OCI-LY7 (cell line): ENCODE measurements around the gene CBX2. TPM values are rescaled to one million over a fixed set of nuclear protein-coding genes. Genes with fewer than 3 reads are reported as not detected.

Source experiments
- BruUV-seq: library from RNA; stranded (reverse); fragments of 400-500 nt; replicated peaks from 2 replicates; lab custom pipeline; 2021; lab: Mats Ljungman, UMichigan
- CTCF ChIA-PET: fragments of 300-600 bp; sonication (Branson Sonifier 250); formaldehyde crosslinking; loops from one replicate; lab custom pipeline; 2022; ENCODE audit warnings: antibody characterized with exemption; ENCODE audit not compliant: unreplicated experiment; lab: Charles Lee
- POLR2A ChIA-PET: fragments of 300-600 bp; sonication (Branson Sonifier 250); formaldehyde crosslinking; loops from one replicate; lab custom pipeline; 2022; ENCODE audit warnings: antibody characterized with exemption; lab: Charles Lee
- DNase-seq: peaks from one replicate; pipeline ENCODE4 v3.0.0-alpha.2; 2015; ENCODE audit warnings: low spot score
- H2AFZ ChIP-seq: fragments of 200-600 bp; sonication (generic), shearing (Covaris generic); 2 replicates; pipeline ENCODE4 v1.6.1; 2014; ENCODE audit warnings: mild to moderate bottlenecking, antibody characterized with exemption, low read length, moderate library complexity
- H3K27ac ChIP-seq: fragments of 200-600 bp; sonication (generic); 2 replicates; pipeline ENCODE4 v1.5.1; 2014; ENCODE audit warnings: mixed run types, low read depth, mild to moderate bottlenecking, moderate library complexity, low read length, inconsistent platforms; ENCODE audit not compliant: poor library complexity, severe bottlenecking
- H3K36me3 ChIP-seq: fragments of 200-600 bp; sonication (generic); 2 replicates; pipeline ENCODE4 v1.6.1; 2014; ENCODE audit warnings: mild to moderate bottlenecking, antibody characterized with exemption, low read length, moderate library complexity, mixed read lengths; ENCODE audit not compliant: insufficient read depth
- H3K4me1 ChIP-seq: fragments of 200-600 bp; sonication (generic); 2 replicates; pipeline ENCODE4 v1.5.1; 2014; ENCODE audit warnings: mild to moderate bottlenecking, low read length; ENCODE audit not compliant: insufficient read depth, poor library complexity, severe bottlenecking
- H3K4me2 ChIP-seq: fragments of 200-600 bp; sonication (generic); 2 replicates; pipeline ENCODE4 v1.6.1; 2014; ENCODE audit warnings: mild to moderate bottlenecking, low read length
- H3K4me3 ChIP-seq: fragments of 200-600 bp; sonication (generic); 2 replicates; pipeline ENCODE4 v1.5.1; 2014; ENCODE audit warnings: mild to moderate bottlenecking, low read depth, low read length; ENCODE audit not compliant: poor library complexity, severe bottlenecking
- H3K79me2 ChIP-seq: fragments of 200-600 bp; sonication (generic); 2 replicates; pipeline ENCODE4 v1.6.1; 2016; ENCODE audit warnings: low read depth, mild to moderate bottlenecking, low read length, moderate library complexity, mixed read lengths; ENCODE audit not compliant: insufficient read depth
- H3K9me2 ChIP-seq: fragments of 200-600 bp; sonication (generic); 2 replicates; pipeline ENCODE4 v1.6.1; 2016; ENCODE audit warnings: mild to moderate bottlenecking, low read length, mixed read lengths; ENCODE audit not compliant: insufficient read depth
- H3K9me3 ChIP-seq: fragments of 200-600 bp; sonication (generic); 2 replicates; pipeline ENCODE4 v1.6.1; 2014; ENCODE audit warnings: mild to moderate bottlenecking, mixed run types, low read length, mixed read lengths
- H4K20me1 ChIP-seq: fragments of 200-600 bp; sonication (generic); 2 replicates; pipeline ENCODE4 v1.6.1; 2014; ENCODE audit warnings: mild to moderate bottlenecking, antibody characterized with exemption, low read length, moderate library complexity, mixed read lengths; ENCODE audit not compliant: insufficient read depth
- EZH2phosphoT487 ChIP-seq: fragments of 200-600 bp; sonication (generic); IDR thresholded peaks from 2 replicates; pipeline ENCODE4 v1.6.1; 2018; ENCODE audit warnings: low read depth, borderline replicate concordance, mild to moderate bottlenecking, mixed run types, antibody characterized with exemption, low read length, moderate library complexity, mixed read lengths
- intact Hi-C: fragments of 100-400 bp; cut with micrococcal nuclease; formaldehyde crosslinking; loops from one replicate; pipeline ENCODE4 v1.10.0; 2022; ENCODE audit not compliant: unreplicated experiment
- total RNA-seq, 2 experiments: library from RNA; depleted of rRNA in 1 of 2; stranded (reverse); fragments of >200 nt in 1 of 2; shearing (Covaris generic) in 1 of 2; gene quantifications; 2 replicates each; pipeline ENCODE4 v1.2.3, GENCODE V29; 2014 to 2022
- TF ChIP-seq, protein P1 (sequence below): fragments of 200-600 bp; sonication (generic); conservative IDR thresholded peaks from 2 replicates; pipeline ENCODE4 v1.5.1; 2014; ENCODE audit warnings: mild to moderate bottlenecking, antibody characterized with exemption, low read length, moderate library complexity, mixed read lengths

The CBX2 gene
- total RNA-seq, 2 experiments from 2014 or later, result 27.9 to 29.9 TPM

DNA sequence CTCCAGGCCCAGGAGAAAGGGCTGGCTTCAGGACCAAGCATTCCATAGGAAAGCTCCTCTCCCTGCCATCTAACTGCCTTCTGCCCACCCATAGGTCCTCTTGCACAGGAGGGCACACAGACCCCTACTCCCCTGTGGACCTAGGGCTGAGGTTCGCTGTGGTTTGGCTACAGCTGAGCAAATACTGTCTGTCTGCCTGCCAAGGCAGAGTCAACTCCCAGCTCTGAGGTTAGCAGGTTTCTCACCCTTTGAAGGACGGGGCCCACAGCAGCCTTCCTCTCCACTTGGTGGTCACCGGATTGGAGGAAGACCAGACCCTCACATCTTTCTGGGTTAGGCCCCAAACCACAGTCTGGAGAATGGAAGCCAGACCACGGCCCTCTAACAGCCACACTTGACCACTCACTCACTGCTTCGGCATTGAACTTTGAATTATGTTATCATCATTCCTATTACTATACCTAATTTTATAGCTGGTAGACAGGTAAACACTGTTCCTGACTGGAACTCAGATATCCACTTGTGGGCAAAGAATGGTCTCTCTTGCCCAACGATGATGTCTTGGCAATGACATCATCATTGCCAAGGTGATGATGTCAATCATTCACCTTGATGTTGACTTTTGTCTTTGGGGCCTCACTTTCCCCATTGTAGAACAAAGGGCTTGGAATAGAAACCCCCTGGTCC, 47.1 kb downstream of the CBX2 start:
- POLR2A ChIA-PET, result no interaction called here

DNA sequence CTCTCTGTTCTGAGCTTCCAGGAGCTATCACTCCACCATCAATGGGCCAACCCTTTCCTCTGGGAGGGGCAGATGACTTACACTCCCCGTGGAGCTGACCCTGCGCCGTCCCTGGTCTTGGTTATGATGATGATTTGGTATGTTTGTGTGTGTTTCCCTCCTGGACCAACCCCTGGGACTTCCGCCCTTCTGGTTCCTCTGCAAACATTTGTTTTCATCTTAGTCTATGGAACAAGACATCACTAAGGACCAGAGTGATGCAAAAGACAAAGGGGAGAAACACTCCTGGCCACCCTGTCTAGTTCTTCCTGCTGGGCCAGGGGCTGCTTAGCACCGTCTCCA, 47.6 kb downstream of the CBX2 start:
- ChIA-PET CTCF (no interaction called here), POLR2A (no interaction called here)
- no peak overlapping the region for H3K4me3 ChIP-seq
- no peaks in the 10 kb centered on the region for H3K79me2 ChIP-seq
- H4K20me1 ChIP-seq, result no peaks in the 10 kb centered on the region
- H3K9me3 ChIP-seq, result no peaks in the 10 kb centered on the region
- H2AFZ ChIP-seq, result no peak overlapping the region
- no peak overlapping the region for H3K4me2 ChIP-seq
- TF ChIP-seq EZH2phosphoT487, result no peak
- H3K9me2 ChIP-seq, result no peaks in the 10 kb centered on the region
- no peaks in the 10 kb centered on the region for H3K36me3 ChIP-seq
- peaks cover 16% of the 10 kb centered on the region for H3K4me1 ChIP-seq
- DNase-seq, result no peak
- intact Hi-C loops, result no loop called here
- BruUV-seq, result no TSS peak
- no peak overlapping the region for H3K27ac ChIP-seq

More for the DNA sequence above, 47.1 kb downstream of the CBX2 start:
- Histone ChIP-seq H4K20me1 (no peaks in the 10 kb centered on the region), H3K9me3 (no peaks in the 10 kb centered on the region), H3K4me2 (no peak overlapping the region), H3K4me1 (peaks cover 16% of the 10 kb centered on the region), H3K9me2 (no peaks in the 10 kb centered on the region), H3K27ac (no peak overlapping the region), H3K79me2 (no peaks in the 10 kb centered on the region), H3K36me3 (no peaks in the 10 kb centered on the region), H2AFZ (no peak overlapping the region), H3K4me3 (no peak overlapping the region)
- TF ChIP-seq, protein P1, sequence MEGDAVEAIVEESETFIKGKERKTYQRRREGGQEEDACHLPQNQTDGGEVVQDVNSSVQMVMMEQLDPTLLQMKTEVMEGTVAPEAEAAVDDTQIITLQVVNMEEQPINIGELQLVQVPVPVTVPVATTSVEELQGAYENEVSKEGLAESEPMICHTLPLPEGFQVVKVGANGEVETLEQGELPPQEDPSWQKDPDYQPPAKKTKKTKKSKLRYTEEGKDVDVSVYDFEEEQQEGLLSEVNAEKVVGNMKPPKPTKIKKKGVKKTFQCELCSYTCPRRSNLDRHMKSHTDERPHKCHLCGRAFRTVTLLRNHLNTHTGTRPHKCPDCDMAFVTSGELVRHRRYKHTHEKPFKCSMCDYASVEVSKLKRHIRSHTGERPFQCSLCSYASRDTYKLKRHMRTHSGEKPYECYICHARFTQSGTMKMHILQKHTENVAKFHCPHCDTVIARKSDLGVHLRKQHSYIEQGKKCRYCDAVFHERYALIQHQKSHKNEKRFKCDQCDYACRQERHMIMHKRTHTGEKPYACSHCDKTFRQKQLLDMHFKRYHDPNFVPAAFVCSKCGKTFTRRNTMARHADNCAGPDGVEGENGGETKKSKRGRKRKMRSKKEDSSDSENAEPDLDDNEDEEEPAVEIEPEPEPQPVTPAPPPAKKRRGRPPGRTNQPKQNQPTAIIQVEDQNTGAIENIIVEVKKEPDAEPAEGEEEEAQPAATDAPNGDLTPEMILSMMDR, result no peak
- TF ChIP-seq EZH2phosphoT487, result no peak
- CTCF ChIA-PET, result no interaction called here
- BruUV-seq, result no TSS peak
- DNase-seq, result no peak
- intact Hi-C loops, result no loop called here

DNA sequence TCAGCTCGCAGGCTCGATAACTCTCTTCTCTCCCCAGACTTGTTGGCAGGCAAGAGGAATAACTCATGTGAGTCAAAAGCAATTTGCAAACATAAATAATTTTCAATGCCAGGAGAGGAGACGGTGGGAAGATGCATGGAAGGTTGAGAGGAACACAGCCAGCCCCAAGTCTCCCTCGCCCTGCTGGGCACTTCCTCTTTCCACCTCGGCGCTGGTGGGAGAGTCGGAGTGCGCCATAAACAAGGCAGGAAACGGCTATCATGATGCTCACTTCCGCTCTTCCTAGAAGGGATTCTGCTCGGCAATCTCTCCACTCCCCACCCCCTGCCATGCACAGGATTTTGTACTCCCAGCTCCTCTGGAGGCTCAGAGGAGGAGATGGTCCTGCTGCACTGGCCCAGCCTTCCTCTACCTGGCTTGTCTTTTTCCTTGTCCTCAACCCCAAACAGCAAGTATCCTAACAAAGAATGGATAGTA, 48.3 kb downstream of the CBX2 start:
- Histone ChIP-seq H3K27ac (no peak overlapping the region), H3K4me2 (no peak overlapping the region), H2AFZ (no peak overlapping the region), H3K36me3 (no peaks in the 10 kb centered on the region), H3K9me3 (no peaks in the 10 kb centered on the region), H3K4me3 (no peak overlapping the region), H3K4me1 (peaks cover 16% of the 10 kb centered on the region), H3K79me2 (no peaks in the 10 kb centered on the region), H4K20me1 (no peaks in the 10 kb centered on the region), H3K9me2 (no peaks in the 10 kb centered on the region)
- CTCF ChIA-PET, result no interaction called here
- BruUV-seq, result no TSS peak
- POLR2A ChIA-PET, result no interaction called here
- peak; percentile 64 for DNase-seq
- intact Hi-C loops, result no loop called here
- TF ChIP-seq, protein P1, result no peak
- no peak for TF ChIP-seq EZH2phosphoT487
